NCI-H2196 treated with DMSO at 0.1 percent for 48 hours (cell line): Measurements from ENCODE around the gene ZFP28.

Experiments used
- DNase-seq: peaks from one replicate; lab custom pipeline; 2025; ENCODE audit not compliant: unreplicated experiment; lab: John Stamatoyannopoulos, UW

The ZFP28 gene

DNA sequence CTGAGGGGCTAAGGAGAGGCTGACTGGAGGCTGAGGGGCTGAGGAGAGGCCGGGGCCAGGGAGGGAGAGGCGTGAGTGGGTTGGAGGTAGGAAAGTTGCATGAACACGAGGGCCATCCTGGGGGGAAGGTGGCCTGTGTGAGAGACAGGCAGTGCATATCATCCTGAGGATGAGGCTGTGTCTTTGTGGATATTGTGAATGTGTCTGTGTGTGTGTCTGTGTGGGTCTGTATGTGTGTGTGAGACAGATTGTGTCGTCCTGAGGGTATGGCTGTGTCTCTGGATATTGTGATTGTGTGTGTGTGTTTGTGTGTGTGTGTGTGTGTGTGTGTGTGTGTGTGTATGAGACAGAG is 56.8 kb downstream of the ZFP28 start:
- DNase-seq: no peak

DNA sequence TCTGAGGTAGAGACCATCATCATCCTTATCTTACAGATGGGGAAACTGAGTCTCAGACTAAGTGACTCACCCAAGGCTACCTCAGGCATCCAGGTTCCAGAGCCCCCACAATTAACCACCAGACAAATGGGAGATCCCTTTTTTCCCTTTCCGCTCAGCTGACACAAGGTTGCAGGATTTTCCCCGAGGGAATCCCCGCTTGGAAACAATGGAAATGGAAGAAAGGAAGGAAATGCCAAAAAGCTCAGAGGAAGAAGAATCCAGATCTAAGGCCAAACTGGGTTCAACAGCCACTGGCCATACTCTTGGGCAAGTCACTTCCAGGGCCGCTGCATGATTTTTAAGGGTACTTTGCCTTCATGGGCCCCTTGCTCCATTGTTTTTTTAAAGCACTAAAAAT is 57.9 kb downstream of the ZFP28 start:
- no peak for DNase-seq

DNA sequence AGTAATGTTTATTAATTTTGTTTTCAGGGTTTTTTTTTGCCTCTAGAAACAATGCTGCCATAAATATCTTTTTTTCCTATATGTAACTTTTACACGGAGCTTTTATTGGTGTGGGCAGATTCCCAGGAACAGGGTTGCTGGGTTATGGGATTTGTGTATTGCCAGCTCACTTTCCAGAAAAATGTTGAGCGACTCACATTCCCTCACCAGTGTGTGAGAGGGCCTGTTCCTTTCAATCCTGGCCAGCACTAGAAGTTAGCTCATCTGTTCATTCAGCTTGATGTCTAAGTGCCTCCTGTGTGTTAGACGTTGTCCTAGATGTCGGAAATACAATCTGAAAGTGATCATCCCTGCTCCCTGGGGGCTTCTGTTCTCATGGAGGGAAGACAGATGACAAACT is 58.9 kb downstream of the ZFP28 start:
- DNase-seq: no peak

DNA sequence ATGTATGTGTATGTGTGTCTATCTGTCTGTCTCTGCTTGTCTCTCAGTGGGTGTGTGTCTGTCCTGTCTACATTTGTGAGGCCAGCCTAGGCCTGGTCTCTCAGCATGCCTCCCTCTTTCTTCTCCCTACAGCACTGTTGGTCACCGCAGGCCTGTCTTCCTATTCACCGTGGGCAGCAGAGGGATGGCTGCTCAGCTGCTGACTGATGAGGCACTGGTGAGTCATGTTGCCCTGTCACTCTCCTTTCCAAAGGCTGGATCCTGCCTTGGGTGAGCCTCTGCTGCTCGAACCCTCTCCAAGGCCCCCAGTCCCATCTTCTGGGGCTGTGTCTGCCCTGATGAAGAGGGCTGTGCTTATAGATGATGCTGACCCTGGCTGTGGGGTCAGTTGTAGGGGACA is 62.6 kb downstream of the ZFP28 start:
- no peak for DNase-seq

DNA sequence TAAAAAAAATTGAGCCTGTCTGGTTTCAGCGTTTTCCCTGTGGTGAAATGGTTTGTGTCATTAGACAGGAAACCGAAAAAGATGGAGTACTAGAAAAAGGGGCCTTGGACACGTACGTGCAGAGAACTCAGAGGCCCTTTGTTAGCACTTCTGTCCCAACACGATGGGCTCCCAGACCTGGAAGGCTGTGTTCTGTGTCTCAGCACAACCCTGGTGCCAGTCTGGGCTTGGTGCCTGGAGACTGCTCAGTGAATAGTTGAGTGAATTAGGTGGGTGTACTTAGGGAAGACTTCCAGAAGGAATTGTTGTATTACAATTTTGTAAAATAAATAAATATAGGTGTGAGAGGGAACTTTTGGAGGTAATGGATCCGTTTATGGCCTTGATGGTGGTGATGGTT is 65.1 kb downstream of the ZFP28 start:
- no peak for DNase-seq
